Activated T-helper 1 cell treated with Interleukin-2 at 50 U/mL for 16 hours (primary cell): Measurements from ENCODE around the gene GUSB.
A peak's percentile ranks its signal among the peaks of the same experiment; 100 is the strongest.
"Not testable (repeated sequence)": the region's sequence is repeated elsewhere in the genome, so short reads cannot be mapped to it uniquely, and the experiment has no call there.

ENCODE experiments used
- DNase-seq: peaks from one replicate; pipeline ENCODE4 v3.0.0-alpha.2; 2020; ENCODE audit warnings: low read depth

GUSB gene

DNA sequence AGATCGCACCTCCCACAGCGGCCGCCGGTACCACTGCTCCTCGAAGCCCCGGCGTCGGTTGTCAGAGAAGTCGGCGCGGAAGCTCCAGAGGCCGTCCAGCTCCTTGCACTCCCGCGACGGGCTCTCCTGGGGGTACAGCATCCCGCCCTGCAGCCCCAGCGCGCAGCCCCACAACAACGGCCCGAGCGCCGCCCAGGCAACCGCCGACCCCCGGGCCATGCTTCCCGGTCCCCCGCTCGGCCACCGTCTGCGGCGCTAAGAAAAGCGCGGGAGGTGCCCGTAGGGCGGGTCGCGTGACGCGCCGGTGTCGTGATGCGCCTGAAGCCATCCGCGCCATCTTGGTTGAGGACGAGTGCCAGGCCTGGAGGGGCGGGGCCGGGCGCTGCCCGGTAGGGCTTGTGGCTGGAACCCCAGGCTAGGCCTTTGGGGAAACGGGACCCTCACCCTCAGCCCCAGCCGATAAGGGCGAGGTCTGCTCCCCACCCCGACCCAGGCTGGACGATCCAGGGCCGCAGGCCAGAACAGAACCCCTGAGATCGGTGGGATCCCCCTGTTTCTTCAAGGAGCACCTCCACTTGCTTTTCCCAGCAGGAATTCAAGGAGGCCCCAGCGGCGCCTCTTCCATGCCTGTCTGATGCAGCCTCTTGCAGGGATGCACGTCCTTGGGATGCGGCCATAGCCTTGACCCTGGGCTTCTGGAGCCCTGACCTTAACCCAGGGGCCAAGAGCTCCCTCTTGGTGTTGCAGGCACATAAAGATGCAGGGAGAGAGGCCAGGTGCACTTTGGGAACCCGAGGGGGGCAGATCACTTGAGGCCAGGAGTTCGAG is at the start of gene GUSB:
TSS of gene GUSB (minus strand) at position 249 of the 828 bp plus-strand sequence. CDS start at position 219, 30 bp downstream.
- DNase-seq, result peak; percentile 79

DNA sequence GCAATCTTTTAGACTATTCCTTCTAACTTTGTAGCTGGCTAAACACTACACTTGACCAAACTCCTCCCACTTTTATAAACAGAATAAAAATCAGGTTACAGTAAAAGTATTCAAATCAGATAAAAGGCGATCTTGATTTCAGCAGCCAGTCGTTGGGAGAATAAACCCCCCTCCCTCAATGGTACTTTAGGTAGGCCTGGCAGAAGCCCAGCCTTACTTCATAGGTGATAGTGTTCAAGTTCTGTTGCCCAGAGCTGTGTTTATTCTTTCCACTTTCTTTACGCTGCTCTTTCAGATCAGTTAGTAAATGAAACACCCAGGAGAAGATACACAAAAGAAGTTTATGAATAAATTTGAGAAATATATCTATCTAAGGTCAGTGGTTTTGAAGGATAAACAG is 46.3 kb upstream of the GUSB start:
- not testable (repeated sequence) for DNase-seq

DNA sequence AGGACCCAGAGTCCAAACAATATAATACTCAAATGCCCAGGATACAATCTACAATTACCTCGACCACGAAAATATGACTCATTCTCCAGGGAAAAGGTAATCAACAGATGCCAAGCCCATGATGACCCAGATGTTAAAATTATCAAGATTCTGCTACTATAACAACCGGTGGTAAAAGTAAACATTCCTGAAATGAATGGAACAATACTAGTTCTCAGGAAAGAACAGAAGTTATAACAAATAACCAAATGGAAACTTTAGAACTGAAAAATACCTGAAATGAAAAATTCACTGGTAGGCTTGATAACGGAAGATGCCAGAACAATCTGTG is 34.1 kb upstream of the GUSB start:
- no peak for DNase-seq

DNA sequence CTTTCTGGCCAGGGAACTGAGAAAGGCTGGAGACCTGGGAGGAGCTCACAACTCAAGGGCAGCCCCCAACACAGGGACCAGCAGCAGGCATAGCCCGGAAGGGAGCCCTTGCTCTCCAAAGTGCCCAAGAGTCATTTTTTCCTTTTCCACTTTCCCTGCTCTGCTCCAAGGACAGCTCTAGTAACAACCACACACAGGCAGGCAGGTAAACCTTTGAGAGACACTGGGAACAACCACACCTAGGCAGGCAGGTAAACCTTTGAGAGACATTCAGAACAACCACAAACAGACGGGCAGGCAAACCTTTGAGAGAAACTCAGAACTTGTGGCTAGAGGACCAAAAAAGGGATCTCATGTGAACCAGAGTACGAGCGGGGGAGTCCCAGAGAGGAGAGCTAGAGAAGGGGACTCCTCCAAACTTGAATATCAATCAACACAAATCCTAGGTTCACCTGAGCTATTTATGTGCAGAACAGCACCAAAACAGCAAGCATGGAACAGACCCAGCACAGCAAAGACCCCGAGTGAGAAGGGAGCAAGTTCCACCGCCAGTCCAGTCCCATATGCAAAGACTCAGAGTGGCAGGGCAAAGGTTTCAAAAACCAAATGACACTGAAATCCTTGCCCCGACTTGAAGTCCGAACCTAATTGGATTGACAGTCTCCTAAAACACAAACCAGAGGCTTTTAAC is 33.6 kb upstream of the GUSB start:
- DNase-seq, result no peak

DNA sequence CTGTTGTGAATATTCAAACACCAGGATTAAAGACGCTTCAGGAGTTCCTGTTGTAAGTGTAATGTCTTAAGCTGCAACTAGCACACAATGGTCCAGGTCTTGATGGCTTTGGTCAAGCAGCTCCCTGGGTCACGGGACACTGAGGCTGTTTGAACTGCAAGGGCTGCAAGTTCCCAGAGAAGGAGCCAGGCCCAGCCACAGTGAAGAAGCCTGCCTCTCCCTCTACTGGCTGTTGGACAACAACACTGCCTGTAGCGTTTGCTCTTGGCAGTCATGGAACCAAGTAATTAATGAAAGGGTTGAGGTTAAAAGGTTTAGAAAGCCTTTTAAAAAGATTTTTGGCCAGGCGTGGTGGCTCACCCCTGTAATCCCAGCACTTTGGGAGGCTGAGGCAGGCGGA is 31.9 kb upstream of the GUSB start:
- no peak for DNase-seq

DNA sequence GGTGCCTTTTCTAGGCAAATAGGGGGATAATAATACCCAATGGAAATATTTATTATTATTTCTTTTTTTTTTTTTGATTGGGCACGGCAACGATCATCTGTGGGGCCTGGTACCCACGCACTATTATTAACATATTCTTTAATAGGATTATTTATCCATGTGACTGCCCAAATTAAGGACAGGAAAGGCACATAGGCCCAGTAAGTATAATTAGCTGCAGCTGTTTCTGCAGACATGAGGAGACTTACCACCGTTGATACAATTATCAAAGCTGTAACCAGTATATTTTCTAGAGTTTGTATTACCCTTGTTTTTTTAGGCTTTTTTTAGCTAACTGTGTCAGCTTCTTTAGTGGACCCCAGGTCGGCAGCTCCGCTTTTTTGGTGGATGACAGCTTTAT is 25.2 kb upstream of the GUSB start:
- DNase-seq, result no peak

DNA sequence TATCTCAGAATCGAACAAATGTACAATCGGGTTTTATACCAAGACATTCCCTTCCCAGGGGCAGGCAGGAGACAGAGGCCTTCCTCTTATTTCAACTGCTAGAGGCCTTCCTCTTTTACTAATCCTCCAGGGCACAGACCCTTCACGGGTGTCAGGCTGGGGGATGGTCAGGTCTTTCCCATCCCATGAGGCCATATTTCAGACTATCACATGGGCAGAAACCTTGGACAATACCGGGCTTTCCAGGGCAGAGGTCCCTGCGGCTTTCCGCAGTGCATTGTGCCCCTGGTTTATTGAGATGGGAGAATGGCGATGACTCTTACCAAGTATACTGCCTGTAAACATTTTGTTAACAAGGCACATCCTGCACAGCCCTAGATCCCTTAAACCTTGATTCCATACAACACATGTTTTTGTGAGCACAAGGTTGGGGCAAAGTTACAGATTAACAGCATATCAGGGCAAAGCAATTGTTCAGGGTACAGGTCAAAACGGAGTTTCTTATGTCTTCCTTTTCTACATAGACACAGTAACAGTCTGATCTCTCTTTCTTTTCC is 23.2 kb upstream of the GUSB start:
- DNase-seq, result not testable (repeated sequence)

DNA sequence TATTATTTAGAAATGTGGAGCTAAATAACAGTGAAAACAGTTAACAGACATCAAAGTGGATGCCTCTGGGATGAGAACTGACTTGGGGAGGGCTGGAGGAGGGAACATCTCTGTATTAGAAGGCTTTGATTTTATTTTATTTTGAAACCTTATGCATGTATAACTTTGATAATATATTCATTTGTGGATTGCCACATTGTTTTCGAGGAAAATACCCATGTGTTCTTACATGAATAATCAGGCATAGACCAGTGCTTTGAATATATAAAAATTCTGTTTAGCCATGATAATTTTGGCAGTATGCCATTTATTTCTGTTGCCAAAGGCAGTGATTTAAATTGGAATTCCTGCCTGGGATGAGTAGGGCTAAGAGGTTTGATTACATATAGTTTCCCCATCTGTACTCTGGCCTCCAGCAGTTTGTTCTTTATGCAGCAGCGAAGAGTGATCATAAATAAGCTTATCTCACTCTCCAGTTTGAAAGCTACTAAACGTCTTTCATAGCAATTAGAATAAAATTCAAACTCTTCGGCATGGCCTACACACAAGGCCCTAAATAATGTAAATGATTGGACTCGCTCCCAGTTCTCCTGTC is 18.9 kb upstream of the GUSB start:
- not testable (repeated sequence) for DNase-seq

DNA sequence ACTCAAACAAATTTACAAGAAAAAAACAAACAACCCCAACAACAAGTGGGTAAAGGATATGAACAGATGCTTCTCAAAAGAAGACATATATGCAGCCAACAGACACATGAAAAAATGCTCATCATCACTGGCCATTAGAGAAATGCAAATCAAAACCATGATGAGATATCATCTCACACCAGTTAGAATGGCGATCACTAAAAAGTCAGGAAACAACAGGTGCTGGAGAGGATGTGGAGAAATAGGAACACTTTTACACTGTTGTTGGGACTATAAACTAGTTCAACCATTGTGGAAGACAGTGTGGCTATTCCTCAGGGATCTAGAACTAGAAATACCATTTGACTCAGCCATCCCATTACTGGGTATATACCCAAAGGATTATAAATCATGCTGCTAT is 13.0 kb upstream of the GUSB start:
- not testable (repeated sequence) for DNase-seq

DNA sequence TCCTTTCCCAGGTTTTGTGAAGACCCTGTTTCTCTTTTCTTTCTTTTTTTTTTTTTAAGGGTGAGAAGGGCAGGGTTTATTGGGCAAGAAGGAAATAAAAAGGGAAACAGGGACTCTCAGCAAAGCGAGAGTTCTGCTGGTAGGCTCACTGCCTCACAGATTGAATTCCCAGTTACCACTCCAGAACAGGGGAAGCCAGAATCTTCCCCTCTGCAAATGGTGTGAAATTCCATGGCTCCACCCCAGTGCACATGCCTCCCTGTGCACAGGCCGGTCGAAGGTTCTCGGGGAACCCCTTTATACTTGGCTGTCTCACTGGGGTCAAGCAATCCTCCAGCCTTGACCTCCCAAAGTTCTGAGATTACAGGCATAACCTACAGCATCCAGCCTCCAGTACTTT is 10.5 kb upstream of the GUSB start:
- DNase-seq, result no peak

DNA sequence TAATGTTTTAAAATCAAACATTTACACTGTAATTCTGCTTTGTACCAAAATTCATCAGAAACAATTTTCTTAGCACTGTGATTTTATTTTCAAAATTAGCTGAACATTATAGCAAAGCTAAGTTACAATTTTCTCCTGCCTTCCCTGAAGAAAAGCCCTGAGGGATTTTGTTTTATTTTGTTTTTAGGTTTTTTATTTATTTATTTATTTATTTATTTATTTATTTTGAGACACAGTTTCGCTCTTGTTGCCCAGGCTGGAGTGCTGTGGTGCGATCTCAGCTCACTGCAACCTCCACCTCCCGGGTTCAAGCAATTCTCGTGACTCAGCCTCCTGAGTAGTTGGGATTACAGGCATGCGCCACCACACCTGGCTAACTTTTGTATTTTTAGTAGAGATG is 9.8 kb upstream of the GUSB start:
- not testable (repeated sequence) for DNase-seq

DNA sequence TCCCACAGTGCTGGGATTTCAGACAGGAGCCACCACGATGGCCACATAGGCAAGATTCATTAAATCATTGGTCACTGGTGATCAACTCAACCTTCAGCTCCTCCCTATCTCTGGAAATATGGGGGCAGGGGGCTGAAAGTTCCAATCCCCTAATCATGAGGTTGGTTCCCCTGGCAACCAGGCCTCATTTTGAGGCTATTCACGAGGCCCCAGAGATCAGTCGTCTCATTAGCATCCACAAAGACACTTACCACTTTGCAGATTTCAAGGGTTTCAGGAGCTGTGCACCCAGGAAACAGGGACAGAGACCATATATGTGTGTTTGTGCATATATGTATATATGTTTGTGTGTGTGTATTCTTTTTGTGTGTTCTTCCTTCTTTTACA is 7.7 kb upstream of the GUSB start:
- DNase-seq, result no peak

DNA sequence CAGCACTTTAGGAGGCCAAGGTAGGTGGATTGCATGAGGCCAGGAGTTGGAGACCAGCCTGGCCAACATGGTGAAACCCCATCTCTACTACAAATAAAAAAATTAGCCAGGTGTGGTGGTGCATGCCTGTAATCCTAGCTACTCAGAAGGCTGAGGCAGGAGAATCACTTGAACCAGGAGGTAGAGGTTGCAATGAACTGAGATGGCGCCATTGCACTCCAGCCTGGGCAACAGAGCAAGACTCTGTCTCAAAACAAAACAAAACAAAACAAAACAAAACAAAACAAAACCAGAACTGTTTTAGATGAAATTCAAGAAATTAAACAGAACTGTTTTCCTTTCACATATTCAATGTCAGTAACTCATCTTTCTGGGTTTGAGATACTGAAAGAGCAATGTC is 6.5 kb upstream of the GUSB start:
- not testable (repeated sequence) for DNase-seq

DNA sequence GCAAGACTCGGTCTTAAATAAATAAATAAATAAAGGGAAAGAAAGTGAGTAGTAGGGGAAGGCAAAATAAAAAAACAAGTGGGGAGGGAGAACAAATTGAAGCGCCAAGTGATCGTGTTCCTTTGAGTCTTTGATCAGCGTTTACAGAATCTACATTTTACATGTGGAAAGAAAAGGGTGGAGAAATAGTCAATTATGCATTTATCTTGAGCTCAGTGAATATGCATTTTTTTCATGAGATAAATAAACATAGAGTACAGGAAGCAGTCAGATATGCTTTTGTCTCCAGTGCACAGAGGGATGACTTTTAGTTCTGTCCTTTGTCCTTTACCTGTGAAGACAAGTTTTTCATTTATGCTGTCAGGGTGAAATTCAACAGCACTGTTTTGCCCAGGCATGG is 6.1 kb upstream of the GUSB start:
- no peak for DNase-seq

DNA sequence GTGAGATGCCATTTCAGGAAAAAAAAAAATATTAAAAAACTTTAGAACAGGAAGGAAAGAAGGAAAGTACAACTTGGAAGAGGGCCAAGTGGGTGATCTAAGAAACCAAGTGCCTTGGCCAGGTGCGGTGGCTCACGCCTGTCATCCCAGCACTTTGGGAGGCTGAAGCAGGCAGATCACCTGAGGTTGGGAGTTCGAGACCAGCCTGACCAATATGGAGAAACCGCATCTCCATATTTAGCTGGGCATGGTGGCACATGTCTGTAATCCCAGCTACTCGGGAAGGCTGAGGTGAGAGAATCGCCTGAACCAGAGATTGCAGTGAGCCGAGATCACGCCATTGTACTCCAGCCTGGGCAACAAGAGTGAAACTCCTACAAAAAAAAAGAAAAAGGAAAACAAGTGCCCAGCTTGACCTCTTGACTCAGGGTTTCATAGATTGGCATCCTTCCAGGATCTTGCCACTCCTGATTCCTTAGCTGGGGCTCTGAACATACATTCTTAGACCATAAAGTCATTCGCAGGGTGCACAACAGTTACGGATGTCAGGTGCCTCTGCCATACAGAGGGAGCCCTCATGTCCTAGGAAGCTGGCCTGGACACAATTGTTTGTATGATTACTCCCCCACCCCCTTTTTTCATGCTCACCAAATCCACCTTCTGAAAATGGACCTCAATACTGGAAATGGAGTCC is 2.1 kb upstream of the GUSB start:
- no peak for DNase-seq

DNA sequence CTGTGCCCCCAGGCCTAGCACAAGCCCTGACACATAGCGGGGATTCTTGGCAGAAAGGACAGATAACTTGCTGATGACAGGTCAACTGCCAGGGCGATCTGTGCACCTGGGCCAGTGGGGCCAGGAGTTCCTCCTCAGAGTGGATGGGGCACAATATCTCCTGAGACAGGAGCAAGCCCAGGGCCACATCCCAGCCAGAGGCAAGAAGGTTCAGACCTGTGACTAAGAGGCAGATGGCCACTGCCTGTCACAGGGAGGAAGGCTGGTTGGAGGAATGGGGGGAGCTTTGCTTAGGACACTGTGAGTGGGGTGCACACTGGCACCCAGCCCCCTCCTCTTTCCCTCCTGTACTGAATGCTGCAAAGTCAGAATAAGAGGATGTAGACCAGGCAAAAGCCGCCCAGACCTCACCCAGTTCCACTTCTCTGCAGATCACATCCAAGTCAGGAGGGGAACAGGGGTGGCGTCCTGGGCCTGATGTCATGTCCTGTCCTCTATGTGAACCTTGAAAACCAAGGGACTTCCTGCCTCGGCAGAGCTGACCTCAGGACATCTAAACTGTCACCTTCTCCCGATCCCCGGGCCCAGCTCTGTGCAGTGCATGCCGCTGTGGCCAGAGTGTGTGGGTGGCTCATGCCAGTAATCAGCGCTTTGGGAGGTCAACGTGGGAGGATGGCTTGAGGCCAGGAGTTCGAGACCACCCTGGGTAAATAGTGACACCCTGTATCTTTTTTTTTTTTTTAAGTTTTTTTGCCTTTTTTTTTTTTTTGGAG is 1.3 kb downstream of the GUSB start:
- peak; percentile 16 for DNase-seq

DNA sequence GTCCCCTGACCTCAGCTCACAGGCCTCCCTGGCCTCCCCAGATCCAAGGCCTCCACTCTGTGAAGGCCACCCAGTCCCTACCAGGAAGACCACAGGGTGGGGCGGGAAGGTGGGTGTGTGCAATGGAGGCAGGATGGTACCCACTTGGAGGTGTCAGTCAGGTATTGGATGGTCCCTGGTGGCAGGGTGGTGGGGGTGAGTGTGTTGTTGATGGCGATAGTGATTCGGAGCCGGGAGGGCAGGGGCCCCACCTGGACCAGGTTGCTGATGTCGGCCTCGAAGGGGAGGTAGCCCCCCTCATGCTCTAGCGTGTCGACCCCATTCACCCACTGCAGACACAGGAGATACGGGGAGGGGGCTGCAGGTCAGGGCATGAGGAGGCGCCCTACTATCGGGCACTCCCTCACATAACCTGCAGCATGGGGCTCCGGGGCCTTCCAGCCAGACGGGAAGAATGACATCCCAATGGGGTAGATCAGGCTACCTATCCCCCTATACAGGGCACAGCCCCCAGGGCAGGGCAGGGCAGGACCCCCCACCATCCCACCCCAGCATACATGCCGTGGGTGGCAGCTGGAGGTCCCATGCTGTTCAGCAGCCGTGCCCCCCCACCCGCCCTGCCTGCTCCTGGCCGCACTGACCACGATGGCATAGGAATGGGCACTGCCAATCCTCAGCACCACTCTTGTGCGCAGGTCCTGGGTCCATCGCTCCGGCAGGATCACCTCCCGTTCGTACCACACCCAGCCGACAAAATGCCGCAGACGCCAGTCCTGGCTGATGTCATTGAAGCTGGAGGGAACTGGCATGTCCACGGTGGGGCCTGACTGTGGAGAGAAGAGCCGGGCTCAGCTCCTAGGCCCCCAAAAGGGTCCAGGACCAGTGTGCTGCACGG is 2.2 kb downstream of the GUSB start:
- no peak for DNase-seq

DNA sequence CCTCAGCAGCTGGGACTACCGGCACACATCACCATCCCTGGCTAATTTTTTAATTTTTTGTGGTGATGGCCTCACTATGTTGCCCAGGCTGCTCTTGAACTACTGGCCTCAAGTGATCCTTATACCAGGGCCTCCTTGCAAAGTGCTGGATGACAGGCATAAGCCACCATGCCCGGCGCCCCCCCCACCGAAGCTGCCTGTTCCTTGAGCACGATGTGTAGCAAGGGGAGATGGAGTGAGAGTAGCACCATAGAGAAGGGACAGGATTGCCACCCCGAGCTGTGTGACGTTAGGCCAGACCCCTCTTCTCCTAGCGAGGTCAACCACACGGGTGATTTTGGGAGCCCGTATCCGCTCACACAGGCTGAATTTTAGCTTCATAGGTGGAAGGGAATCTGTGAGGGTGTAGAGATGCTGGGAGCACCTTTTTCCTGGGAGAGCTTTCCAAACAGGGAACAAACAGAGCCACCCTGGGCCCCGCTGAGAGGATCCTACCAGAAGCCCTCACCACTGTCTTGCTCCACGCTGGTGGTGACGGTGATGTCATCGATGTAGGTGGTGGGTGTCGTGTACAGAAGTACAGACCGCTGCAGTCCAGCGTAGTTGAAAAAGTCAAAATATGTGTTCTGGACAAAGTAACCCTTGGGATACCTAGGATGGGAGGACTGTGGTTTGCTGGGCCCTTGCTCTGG is 3.0 kb downstream of the GUSB start:
- DNase-seq, result no peak

DNA sequence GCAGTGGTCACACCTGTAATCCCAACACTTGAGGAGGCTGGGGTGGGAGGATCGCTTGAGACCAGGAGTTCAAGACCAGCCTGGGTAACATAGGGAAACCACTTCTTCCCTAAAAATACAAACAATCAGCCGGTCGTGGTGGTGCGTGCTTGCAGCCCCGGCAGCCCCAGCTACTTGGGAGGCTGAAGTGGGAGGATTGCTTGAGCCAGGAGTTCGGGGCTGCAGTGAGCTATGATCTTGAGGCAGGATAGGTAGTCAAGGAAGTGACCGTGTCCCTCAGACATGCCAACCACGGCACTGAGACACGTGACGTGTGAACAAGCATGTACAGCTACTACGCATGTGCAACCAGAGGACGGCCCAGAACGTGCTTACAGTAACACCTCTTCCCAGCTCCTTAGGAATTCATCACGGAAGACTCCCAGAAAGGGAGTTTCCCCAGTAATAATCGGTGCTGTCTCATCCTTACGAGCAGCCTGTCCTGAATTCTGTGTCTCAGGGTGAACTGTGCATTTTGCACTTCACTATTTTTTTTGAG is 5.3 kb downstream of the GUSB start:
- no peak for DNase-seq
